ENCODE measurements around the gene SIGLEC12.

The SIGLEC12 gene

DNA sequence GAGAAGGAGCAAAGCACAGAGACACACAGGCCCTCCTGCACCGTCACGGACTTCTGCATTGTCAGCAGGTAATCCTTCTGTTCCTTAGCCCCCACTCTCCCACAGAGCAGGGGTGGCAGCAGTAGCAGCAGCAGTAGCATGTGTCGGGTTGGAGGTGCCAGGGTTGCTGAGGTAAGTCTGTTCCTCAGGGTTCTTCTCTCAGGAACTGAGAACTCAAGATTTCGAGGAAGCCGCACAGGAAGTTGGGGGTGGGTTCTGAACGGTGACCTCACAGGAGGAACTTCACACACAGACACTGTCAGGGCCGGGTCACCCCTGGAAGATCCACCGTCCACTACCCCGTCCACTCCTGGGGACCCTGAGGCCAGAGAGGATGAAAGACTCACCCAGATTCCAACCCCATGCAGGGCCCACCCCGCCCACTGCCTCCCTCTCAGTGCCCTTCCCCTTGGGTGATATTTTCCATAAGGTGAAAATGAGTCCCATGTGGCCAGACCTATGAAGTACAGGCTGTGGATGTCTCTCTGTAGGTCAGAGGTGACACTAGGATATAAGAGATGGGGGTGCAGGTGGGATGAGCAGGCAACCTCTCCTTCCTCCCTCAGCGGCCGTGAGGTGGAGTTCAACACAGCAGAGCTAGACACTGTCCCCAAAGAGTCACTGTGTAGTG, at the start of gene SIGLEC12:
SIGLEC12 (minus strand) TSS at position 207 of the 670 bp plus-strand sequence; CDS start at position 140, 67 bp downstream.
- no peak for DNase-seq (ENCODE audit: low read depth)

DNA sequence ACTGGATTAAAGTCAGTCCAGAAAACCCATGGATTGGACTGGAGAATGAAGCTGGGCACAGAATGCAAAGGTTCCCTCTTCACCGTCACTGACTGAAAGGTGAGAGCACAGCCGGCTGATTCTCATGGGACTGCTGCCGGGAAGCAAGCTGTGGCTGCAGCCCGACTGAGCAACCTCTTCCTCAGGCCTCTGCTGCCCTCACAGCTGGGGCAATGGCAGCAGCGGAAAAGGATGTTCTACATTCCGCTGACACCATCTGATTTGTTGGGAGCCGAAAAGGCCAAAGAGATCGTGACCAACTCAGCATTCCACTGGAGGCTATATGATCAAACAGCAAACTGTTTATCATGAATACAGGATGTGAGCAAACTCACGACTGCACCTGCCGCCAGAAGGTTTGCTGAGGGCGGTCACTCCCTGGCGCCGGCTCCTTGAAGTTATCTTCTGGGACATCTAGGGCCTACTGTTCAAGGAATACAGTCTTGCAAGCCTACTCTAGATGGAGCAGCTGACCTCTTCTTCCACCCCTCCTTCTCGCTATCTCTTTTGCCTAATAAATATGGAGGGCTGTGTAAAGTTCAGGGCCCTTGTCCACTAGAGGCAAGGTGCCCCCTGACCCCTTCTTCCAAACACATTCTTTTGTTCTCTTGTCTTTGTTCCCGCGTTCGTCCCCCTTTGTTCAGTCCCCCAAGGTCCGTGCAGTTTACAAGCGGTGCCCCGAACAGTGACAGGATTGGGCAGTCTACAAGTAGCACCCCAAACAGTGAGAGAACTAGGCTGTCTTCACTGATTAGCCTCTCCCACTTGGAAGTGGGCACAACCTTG, 49.5 kb upstream of the SIGLEC12 start:
- DNase-seq (ENCODE audit: low read depth) = no peak

DNA sequence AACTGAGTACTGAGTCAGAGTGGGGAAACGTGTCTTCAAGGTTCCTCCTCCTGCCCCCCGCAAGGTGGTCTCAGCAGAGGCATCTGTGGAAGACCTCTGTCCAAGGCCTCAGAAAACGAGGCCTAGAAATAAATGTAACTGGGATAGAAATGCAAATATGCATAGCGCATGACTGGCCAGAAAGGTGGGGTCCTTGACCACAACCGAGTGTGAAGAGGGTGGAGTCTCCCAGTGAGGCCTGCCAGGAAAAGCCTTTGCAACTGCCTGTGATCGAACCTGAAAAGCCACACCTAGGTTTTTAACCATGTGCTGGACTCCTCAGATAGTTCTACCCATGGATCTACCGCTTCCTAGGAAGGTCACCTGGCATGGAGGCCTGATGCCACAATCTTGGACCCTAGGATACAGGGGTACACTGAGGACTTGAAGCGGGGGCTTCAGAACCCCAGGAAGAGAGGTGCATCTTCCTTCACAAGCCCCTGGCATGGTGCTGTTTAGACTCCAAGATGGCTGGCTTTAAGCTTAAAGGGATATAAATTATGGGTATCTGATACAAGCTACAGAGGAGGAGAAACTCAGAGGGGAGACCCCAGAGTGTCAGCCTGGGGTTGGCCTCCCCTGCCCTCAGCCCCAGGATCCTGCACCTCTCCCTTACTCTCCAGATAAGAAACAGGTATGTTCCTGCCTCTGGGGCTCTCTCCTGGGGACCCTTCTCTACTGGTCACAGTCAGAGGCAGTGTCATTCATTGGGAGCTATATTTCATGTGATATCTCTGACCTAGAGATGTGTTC, 48.1 kb upstream of the SIGLEC12 start:
- no peak for DNase-seq (ENCODE audit: low read depth)

DNA sequence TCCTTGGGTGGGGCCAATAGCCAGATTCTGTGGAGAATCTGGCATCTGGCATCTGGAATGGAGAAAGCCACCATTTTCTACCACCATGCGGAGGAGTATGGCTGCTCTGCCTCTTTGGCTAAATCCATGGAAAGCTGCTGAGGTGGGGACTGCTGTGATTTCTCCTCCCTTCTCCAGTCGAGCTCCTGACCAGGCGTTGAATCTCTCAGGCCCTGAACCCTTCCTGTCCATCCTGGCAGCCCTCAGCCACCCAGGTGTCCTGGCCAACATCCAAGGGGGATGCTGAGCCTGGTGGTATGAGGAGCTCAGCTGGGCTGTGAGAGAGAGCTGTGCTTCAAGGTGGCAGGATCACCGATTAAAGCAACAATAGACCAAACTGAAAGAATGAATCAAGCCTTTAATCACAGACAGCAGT, 47.3 kb upstream of the SIGLEC12 start:
- no peak for DNase-seq (ENCODE audit: low read depth)

DNA sequence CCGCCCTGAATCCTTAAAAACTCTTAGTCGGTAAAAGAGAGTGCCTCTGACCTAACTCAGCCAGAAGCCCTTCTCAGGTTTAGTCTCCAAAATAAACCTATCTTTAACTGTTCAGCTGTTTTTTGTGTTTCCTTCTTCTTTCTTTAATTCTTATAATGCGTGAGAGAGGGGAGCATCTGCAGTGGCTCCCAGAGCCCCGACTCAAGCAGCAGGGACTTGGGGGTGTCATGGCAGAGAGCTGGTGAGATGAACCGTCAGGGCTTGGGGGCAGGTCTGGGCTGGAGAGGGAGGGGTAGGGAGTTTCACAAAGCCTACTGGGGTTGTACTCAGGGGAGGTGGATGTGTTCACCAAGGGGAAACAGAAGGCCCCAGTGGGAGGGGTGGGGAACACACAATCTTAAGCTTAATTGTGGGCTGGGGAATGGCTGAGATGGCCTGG, 46.6 kb upstream of the SIGLEC12 start:
- DNase-seq (ENCODE audit: low read depth) = no peak

DNA sequence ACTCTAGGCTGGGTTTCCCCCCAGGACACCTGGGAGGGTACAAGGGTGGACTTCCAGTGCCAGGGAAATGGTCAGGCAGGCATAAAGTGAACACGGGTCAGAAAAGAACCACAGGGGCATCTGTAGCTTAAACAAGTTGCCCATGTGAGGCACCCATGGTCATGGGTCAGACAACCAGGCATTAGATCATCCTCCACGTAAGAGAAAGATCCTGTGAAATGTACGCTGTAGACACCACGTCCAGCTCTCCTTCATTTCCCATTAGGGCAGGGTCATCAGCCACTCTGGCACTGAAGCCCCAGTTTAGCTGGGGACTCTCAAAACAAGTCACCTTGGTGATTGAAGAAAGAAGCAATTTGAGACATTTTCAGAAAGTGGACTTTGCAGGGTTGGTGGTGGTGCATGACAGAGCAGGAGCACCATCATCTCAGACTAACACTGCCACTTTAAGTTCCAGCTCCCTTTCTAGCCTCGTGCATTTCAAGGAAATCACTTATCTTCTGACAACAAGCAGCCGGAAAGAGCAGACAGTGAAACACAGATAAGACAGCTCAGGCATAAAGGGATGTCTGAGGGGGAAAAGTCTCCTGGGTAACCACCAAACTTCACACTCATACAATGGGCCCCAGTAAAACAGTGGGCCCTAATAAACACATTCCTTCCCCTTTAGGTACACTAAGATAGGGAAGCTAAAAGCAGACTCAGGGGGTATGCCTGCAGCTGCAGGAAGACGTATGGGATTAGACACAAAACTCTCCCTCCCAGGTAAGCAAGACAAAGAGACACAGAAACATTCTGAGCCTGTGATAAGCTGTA, 46.0 kb upstream of the SIGLEC12 start:
- no peak for DNase-seq (ENCODE audit: low read depth)

DNA sequence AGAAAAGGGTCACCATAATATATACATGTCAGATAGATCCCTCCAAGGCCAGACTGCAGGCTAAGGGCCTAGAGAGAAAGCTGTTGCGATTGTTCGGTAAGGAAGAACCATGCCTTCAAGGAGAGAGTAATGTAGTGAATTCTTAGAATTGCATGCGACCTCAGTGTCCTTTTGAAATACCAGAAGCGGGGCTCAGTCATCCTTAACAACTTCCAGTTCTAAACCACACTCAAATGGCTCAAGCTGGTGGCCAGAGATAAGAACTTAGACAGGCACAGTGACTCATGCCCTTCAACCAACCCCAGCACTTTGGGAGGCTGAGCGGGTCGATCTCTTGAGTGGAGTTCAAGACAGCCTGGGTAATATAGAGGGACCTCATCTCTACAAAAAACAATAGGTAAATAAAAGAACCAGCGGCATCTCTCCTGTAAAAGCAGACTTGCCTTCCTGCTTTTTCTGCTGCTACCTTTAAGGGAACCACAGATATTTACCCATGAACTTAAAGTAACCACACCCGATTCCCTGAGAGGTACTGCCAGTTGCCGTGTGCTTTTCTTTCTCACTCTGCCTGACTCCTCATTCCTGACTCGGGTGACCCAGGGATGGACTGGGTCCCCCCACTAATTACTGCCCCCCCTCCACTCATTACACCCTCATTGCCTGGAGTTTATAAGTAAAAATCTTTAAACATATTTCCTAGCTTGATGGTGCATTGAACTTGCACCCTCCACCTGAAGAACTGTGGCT, 45.2 kb upstream of the SIGLEC12 start:
- DNase-seq (ENCODE audit: low read depth) = no peak

DNA sequence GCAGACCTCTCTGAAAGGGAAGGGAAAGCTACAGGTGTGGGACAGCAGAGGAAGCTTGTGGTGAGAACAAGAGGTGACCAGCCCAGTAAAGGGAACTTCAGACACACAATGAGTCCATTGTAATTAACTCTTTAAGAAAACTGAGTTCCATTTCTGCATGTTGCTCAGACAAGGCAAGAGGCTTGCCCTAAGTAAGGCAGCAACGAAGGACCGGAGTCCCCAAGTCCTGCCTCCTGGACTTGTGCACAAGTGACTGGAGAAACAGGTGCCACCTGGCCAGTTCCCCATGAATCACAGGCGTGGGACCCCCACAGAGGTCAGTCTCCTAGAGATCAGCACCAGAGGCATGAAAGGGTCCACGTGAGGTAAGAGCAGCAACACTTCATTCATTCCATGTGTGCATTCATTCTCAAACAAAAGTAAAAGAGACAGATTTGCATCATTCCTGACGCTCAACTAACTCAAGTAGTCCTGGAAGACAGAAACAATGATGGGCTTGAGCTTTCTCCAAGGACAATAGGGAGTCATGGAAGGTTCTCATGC, 44.6 kb upstream of the SIGLEC12 start:
- DNase-seq (ENCODE audit: low read depth) = no peak

DNA sequence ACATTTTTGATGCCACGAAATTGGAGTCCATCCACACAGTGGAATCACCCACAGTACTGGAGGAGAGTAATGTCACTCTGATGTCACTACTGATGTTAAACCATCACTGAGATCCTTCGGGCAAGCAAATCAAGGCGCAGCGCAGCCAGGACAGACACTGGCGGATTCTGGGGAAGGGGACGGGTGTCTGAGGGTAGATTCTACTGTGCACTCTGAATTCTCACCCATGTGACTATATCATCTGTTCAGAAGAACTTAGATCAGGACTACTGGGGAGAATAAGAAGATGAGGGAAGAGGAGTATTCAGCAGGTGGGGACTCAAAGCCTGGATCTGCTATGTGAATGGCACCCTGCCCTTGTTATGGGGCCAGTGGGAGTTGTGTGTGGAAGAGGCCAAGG, 42.4 kb upstream of the SIGLEC12 start:
- DNase-seq (ENCODE audit: low read depth) = no peak

DNA sequence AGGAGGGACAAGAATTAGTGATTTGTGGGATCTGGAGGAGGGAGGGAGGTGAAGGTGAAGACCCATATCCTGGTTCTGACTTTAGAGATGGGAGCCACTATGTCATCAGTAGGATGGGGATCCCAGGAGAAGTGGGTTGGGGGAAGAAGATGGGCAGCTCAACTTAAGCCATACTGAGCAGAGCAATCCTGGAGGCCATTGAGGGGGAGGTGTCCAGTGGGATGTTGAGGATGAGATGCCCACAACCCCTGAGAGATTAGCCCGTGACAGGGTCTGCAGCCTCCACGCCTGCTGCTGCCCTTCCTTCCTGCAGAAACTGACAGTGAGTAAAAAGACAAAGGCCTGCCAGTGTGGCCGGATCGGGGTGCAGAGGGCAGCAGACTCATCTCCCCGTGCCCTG, 41.1 kb upstream of the SIGLEC12 start:
- no peak for DNase-seq (ENCODE audit: low read depth)

DNA sequence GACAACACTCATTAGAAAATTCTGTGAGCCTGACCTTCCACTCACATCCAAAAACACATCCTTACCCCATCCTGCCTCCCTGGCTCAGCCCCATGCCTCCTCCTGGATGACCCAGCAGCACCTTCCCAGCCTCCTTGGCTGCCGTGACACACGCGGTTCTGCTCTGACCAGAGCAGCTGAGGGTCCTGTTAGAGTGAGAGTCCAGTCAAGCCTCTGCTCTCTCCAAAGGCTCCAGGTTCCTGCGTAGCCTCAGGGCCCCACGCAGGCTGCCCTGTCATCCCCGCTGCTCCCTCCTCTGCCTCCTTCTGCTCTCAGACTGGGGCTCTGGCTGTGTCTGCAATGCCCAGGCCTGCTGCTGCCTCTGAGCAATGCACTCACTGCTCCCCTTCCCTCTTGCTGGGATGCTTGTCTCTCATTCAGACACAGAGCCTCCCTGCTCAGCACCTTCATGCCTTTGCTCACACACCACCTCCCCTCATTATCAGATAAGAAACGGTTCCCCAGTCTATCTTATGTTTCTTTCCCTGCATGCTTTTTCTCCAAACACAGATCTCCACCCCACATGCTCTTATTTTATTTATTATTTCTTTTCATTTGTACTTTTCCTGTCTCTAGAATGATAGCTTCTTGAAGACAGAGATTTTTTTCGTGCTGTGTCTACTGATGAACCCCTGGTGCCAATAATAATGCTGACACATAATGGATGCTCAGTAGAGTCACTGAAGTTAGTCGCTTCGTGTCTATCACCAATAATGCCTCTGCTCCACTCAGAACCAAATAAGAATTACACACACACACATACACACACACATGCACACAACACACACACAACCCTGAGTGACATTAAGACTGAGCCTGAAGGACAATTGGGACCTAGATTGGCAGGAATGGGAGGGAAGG, 40.1 kb upstream of the SIGLEC12 start:
- DNase-seq (ENCODE audit: low read depth) = no peak

DNA sequence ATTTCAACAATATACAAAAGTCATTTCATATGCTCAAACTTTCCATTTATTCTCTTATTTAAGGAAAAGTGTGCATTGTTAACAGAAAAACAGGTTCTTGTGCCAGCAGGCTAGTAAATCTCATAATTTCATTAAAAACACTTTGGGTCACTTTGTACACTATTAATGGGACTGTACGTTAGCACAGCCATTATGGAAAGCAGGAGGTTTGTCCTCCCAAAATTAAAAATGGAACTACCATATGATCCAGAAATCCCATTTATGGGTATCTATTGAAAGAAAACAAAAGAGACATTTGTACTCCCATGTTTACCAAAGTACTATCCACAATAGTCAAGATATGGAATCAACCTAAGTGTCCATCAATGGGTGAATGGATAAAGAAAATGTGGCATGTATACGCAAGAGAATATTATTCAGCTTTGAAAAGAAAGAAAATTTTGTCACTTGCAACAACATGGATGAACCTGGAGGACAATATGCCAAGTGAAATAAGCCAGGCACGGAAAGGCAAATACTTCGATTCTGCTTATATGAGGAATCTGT, 38.3 kb upstream of the SIGLEC12 start:
- no peak for DNase-seq (ENCODE audit: low read depth)

DNA sequence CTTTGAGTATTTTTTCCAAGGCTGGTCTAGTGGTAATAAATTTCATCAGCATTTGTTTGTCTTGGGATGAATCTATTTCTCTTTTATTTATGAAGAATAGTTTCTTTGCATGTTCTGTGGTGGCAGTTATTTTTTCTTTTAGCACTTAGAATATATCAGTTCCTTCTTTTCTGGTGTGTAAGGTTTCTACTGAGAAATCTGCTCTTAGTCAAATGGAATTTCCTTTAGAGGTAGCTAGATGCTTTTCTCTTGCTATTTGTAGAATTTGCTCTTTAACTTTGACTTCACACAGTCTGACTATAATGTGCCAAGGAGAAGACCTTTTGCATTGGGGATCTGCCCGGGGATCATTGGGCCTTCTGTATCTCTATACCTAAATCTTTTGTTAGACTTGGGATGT, 33.9 kb upstream of the SIGLEC12 start:
- no peak for DNase-seq (ENCODE audit: low read depth)

DNA sequence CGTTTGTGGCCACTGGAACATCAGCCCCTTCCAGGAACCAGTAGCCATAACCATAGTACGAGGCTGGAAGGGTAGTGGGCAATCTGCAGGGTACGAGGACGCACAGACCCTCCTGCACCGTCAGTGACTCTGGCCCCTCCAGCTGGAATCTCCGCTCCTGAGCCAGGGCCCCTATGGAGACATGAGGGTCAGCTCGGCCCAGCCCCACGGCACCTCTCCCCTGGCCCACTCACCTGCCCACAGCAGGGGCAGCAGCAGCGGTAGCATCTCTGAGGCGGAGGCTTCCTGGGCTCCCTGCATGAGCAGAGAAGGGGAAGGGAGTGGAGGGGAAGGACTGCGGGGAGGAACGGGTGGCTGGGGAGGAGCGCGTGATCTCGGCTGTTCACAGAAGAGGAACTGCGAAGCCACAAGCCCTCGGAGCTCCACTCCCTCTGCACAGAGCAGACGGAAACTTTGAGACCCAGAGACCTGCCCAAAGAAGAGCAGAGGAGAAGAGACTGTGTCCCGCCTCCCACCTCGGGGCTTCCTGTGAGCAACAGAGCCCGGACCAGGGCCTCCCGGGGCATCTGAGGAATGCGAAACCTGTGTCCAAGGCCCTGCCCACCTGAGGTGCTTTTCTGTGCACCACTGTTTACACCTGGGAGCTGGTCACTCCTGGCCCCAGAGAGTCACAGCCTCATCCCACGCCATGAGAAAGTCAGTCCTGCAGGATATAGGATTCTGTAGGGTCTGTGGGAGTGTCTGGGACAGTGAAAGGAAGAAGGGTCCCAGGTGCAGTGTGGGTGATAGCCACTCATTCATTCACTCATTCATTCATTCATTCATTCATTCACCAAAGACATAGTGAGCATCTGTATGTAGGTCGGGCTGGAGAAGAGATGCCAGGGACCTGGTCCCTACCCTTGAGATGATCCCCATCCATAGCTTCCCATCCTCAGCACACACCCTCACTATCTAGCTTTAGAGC, 30.0 kb upstream of the SIGLEC12 start, which contains the start of gene SIGLEC6:
SIGLEC6 (minus strand) TSS at position 322 of the 967 bp plus-strand sequence; CDS start at position 300, 22 bp downstream.
- DNase-seq (ENCODE audit: low read depth) = no peak

DNA sequence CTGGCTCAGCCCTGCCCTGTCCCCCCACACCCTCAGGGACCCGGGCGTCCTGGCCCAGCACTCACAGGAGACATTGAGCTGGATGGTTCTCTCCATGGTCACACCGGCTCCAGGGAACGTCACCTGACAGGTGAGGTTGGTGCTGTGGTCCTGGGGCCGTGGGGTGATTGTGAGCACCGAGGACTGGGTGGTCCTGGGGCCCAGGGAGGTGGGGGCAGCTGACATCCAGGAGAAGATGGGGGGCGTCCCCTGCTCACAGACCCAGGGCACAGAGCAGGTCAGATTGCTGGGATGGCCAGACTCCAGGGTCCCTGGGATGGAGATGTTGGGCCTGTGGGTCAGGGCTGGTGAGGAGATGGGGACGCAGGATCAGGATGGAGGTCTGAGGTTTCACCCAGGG, 29.0 kb upstream of the SIGLEC12 start:
- no peak for DNase-seq (ENCODE audit: low read depth)

DNA sequence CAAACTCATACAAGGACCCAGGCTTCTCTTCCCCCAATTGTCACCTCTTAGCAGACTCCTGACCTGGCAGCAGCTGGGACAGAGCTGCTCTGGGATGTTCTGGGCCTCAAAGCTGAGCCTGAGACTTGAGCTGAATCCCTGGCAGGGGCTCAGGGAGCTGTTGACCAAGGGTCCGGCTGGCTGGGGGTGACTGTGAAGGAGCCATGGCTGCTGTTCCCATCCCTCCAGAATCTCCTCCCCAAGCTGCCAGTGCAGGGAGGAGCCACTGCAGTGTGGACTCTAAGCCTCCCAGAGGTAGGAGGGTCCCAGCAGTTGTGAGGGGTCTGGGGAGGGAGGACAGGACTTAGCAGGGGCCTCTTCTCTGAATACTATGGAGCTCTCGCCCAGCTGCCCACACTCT, 27.7 kb upstream of the SIGLEC12 start:
- no peak for DNase-seq (ENCODE audit: low read depth)

DNA sequence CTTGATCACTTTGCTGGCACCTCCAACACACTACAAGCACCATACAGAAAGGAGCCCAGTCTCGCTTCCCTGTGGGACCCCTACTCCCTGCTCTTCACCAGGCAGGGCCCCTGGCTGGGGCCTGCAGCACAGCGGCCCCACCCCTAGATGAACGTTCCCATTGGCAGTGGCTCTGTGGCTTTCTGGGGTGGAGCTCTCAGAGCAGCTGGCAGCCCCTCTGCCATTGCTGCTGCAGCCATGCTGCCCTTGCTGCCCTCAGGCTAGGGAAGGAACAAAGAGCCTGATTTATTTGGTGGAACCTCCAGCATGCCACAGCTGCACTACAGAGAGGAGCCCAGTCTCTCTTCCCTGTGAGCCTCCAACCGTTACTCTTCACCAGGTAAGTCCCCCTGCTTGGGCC, 24.1 kb upstream of the SIGLEC12 start:
- DNase-seq (ENCODE audit: low read depth) = no peak

DNA sequence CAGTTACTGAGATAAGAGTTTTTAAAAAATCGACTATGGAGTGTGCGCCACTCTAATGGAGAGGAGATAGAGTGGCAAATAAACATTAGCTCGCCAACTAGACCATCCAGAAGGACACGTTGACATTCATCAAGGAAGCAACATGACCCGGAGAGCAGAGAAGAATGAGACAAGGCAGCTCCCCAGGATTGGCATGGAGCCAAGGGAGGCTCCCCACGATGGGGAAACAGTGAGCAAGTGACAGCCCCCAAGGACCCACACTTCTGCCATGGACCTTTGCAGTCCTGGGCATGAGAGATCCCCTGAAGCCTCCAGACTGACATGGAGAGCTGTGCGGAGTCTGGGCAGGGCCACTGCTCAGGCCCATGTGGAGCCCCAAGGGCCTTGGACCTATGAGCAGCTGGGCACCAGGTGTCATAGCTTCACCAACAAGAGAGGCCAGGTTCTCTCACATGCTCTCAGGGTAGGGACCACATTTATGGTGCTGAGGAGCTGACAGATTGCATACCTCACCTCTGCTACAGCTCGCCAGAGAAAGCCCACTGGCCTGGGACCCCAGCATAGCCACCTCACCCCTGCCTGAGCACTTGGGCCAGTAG, 23.2 kb upstream of the SIGLEC12 start:
- no peak for DNase-seq (ENCODE audit: low read depth)

All from fibroblast of the conjunctiva (primary cell).